KG1 (cell line): ENCODE data around the gene GPT2.

Experiments
- DNase-seq: peaks from one replicate; lab custom pipeline; 2025; lab: John Stamatoyannopoulos, UW

Gene GPT2

GRCh38 chr16:46968063-46968435, 83.9 kb downstream of the GPT2 start:
- no peak for DNase-seq

GRCh38 chr16:46970089-46970488, 85.9 kb downstream of the GPT2 start:
- no peak for DNase-seq

GRCh38 chr16:46971271-46971670, 87.1 kb downstream of the GPT2 start:
- no peak for DNase-seq

- peak; percentile 44 for DNase-seq
Observed at GRCh38 chr16:46972429-46973206, 88.5 kb downstream of the GPT2 start.

GRCh38 chr16:46973207-46973995, 89.2 kb downstream of the GPT2 start, which contains the start of gene DNAJA2:
DNAJA2 (minus strand) TSS chr16:46973674; CDS start chr16:46973572, 102 bp downstream.
- DNase-seq, result peak; percentile 81

GRCh38 chr16:46973996-46974324, 89.8 kb downstream of the GPT2 start:
- no peak for DNase-seq

- no peak for DNase-seq
Observed at GRCh38 chr16:46974352-46974751, 90.2 kb downstream of the GPT2 start.

GRCh38 chr16:46975165-46975564, 91.0 kb downstream of the GPT2 start:
- DNase-seq, result no peak

- no peak for DNase-seq
Observed at GRCh38 chr16:46975908-46976470, 91.8 kb downstream of the GPT2 start.

GRCh38 chr16:46976550-46976949, 92.4 kb downstream of the GPT2 start:
- no peak for DNase-seq
